ENCODE measurements around the gene CCL24. TPM values are rescaled to one million over a fixed set of nuclear protein-coding genes. Genes with fewer than 3 reads are reported as not detected.
A peak's percentile ranks its signal among the peaks of the same experiment; 100 is the strongest.
"Not testable (repeated sequence)": the region's sequence is repeated elsewhere in the genome, so short reads cannot be mapped to it uniquely, and the experiment has no call there.

Gene CCL24
- total and polyA plus RNA-seq, 8 donors: 0.38 to 3.3 (median 1.2) TPM; not detected in 3

DNA sequence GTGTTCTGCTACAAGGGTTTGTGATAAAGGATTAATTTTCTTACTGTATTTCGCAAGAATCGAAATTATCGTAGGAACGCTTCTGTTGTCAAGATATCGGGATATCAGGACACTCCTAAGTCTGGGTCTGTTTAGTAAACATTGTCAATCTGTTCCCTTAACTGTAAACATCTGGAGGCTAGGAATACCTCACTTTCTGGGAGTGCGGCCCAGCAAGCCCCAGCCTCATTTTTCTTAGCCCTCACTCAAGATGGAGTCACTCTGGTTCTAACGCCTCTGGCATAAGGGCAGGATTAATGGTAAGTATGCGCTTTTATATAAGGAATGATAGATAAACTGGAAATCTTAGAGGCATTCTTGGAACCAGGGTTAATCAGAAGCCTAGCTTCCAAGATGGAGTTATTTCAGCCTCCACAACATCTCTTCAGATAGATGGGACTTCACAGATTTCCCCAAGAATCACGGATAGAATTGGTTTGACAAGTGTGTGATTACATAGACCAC is 30.1 kb upstream of the CCL24 start:
- Histone ChIP-seq H3K27ac (peak overlapping the region; percentile 80 to 84), H3K9me3 (no peaks in the 10 kb centered on the region), H3K4me1 (peaks cover 8 to 38% of the 10 kb centered on the region in 2 donors), H3K27me3 (no peaks in the 10 kb centered on the region), H3K4me3 (no peak overlapping the region), H3K36me3 (no peaks in the 10 kb centered on the region)
- ATAC-seq (no peak), DNase-seq (no peak)
- TF ChIP-seq, protein P1, sequence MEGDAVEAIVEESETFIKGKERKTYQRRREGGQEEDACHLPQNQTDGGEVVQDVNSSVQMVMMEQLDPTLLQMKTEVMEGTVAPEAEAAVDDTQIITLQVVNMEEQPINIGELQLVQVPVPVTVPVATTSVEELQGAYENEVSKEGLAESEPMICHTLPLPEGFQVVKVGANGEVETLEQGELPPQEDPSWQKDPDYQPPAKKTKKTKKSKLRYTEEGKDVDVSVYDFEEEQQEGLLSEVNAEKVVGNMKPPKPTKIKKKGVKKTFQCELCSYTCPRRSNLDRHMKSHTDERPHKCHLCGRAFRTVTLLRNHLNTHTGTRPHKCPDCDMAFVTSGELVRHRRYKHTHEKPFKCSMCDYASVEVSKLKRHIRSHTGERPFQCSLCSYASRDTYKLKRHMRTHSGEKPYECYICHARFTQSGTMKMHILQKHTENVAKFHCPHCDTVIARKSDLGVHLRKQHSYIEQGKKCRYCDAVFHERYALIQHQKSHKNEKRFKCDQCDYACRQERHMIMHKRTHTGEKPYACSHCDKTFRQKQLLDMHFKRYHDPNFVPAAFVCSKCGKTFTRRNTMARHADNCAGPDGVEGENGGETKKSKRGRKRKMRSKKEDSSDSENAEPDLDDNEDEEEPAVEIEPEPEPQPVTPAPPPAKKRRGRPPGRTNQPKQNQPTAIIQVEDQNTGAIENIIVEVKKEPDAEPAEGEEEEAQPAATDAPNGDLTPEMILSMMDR (IDR thresholded peaks at IDR 0.05): no peak
- intact Hi-C loops (cut with DNase I): no loop called here

DNA sequence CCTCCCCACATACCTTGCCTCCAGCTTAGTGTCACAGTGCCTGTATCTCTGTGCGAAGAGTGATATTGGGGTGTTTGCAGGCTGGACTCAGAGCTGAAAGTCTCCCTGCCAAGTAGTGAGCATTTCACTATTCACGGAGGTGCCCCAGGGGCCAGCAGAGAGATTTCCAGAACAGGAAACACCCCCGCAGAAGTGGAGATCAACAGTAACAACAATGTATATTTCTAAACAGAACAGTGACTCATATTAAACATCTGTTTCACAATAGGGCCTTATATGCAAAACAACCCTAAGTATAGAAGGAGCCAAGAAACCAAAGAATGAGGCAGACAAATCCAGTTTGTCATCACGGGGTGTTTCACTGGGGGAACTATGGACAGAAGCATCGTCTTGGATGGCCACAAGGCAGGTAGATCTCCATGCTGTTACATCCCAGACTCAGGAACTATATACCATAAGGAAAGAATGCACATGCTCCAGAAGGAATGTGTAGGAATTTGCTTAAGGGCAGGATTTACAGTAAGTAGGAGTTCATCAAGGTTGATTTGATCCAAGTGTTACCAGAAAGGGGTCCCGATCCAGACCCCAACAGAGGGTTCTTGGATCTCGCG is 29.3 kb upstream of the CCL24 start:
- H3K4me1 ChIP-seq: peaks cover 8 to 32% of the 10 kb centered on the region in 2 donors
- TF ChIP-seq, protein P1 (IDR thresholded peaks at IDR 0.05): no peak
- H3K27ac ChIP-seq: peak overlapping the region; percentile 80 to 84
- H3K9me3 ChIP-seq: no peaks in the 10 kb centered on the region
- no peaks in the 10 kb centered on the region for H3K27me3 ChIP-seq
- no peaks in the 10 kb centered on the region for H3K36me3 ChIP-seq
- H3K4me3 ChIP-seq: peak overlapping the region in 1 of 2 donors; percentile 24
- intact Hi-C loops (cut with DNase I): no loop called here
- DNase-seq (peak in 3 of 4 donors; percentile 52 to 72 (median 55)), ATAC-seq (peak; percentile 80)

DNA sequence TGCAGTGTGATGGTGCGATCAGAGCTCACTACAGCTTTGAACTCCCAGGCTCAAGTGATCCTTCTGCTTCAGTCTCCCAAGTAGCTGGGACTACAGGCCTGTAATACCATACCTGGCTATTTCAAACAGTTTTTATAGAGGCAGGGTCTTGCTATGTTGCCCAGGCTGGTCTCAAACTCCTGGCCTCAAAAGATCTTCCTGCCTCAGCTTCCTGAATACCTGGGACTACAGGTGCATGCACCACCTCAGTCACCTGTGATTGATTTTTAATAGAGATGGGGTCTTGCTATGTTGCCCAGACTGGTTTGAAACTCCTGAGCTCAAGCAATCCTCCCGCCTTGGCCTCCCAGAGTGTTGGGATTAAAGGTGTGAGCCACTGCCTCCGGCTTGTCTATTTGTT is 26.4 kb upstream of the CCL24 start:
- TF ChIP-seq, protein P1 (IDR thresholded peaks at IDR 0.05): no peak
- Histone ChIP-seq H3K36me3 (no peaks in the 10 kb centered on the region), H3K4me1 (peaks cover 8 to 26% of the 10 kb centered on the region in 2 donors), H3K4me3 (no peak overlapping the region), H3K27ac (no peak overlapping the region), H3K27me3 (no peaks in the 10 kb centered on the region), H3K9me3 (no peaks in the 10 kb centered on the region)
- ATAC-seq (no peak), DNase-seq (no peak)
- intact Hi-C loops (cut with DNase I): no loop called here

DNA sequence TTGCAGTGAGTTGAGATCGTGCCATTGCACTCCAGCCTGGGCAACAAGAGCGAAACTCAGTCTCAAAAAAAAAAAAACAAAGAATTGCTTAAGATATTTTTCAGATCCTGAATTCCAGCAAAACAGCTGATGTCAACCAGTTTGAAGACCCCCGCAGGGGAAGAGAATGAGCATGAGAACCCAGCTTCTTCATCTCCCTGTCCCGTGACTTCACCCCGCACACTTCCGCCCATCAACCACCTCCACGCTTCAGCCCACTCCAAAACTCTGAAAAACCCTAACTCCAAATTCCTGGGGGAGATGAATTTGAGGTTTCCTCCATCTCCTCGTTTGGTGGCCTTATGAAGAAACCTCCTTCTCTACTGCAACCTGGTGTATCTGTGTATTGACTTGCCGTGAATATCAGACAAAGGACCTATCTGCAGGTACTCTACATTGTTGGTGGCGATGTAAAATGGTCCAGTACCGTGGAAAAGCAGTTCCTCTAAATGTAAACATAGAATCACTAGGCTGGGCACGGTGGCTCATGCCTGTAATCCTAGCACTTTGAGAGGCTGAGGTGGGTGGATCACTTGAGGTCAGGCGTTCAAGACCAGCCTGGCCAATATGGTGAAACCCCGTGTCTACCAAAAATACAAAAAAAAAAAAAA is 24.8 kb upstream of the CCL24 start:
- H3K36me3 ChIP-seq; H3K4me3 ChIP-seq; H3K9me3 ChIP-seq; intact Hi-C loops (cut with DNase I); H3K27ac ChIP-seq; ATAC-seq; DNase-seq; H3K27me3 ChIP-seq: not testable (repeated sequence)
- H3K4me1 ChIP-seq: peaks cover 8 to 20% of the 10 kb centered on the region in 2 donors

DNA sequence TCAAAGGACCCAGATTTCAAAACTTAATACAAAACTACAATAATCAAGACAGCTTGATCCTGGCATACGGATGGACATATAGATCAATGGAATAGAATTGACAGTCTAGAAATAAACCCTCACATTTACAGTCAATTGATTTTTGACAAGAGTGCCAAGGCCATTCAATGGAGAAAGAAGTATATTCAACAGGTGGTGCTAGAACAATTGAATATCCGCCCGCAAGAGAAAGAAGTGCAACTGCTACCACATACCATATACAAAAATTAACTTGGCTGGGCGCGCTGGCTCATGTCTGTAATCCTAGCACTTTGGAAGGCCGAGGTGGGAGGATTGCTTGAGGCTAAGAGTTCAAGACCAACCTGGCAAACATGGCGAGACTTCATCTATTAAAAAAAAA is 23.2 kb upstream of the CCL24 start:
- intact Hi-C loops (cut with DNase I): no loop called here
- no peak for DNase-seq
- Histone ChIP-seq H3K36me3 (no peaks in the 10 kb centered on the region), H3K27me3 (no peaks in the 10 kb centered on the region), H3K4me1 (peaks cover 0 to 4% of the 10 kb centered on the region in 2 donors), H3K27ac (no peak overlapping the region), H3K9me3 (no peaks in the 10 kb centered on the region), H3K4me3 (no peak overlapping the region)
- TF ChIP-seq, protein P1 (IDR thresholded peaks at IDR 0.05): no peak
- no peak for ATAC-seq

Data from left lung (tissue), 10 donors.